Measurements from ENCODE around the gene RPLP2. TPM values are rescaled to one million over a fixed set of nuclear protein-coding genes. Genes with fewer than 3 reads are reported as not detected.
A peak's percentile ranks its signal among the peaks of the same experiment; 100 is the strongest.

RPLP2 gene
- total and polyA plus RNA-seq, 2 of the 4 experiments (the other 2 are of a cell fraction) = 59.9 to 1,897 TPM

GRCh38 chr11:794013-794765, 15.6 kb upstream of the RPLP2 start:
- Histone ChIP-seq H2BK5ac (ENCODE audit: low read depth, low read length, poor library complexity, severe bottlenecking) (no peak overlapping the region), H4K91ac (ENCODE audit: insufficient read depth, low read depth, low read length) (no peak overlapping the region), H2AK9ac (replicated peaks; ENCODE audit: low read depth, low read length, poor library complexity) (no peak overlapping the region), H3K9me3 (ENCODE audit: control insufficient read depth, insufficient read depth, low read length) (no peaks in the 10 kb centered on the region), H3K27ac (ENCODE audit: insufficient read depth, low read length) (no peak overlapping the region), H3K79me1 (ENCODE audit: low read depth in 1 of 2, low read length in 2 of 2) (peaks cover 0 to 29% of the 10 kb centered on the region in 2 experiments; a peak in 3 of 4 replicates), H3K36me3 (ENCODE audit: control insufficient read depth, insufficient read depth, low read length) (peaks cover 24% of the 10 kb centered on the region; the same call in 1 of the 2 replicates), H3K14ac (replicated peaks; ENCODE audit: low read depth, low read length) (no peak overlapping the region), H3K4me2 (ENCODE audit: low read depth, low read length) (no peak overlapping the region), H4K8ac (ENCODE audit: low read depth in 2 of 2, low read length in 2 of 2) (no peak overlapping the region), H4K5ac (ENCODE audit: low read depth, low read length) (no peak overlapping the region), H3K4me1 (ENCODE audit: control insufficient read depth, insufficient read depth, low read length) (peaks cover 16% of the 10 kb centered on the region), H3K4ac (ENCODE audit: low read depth, low read length) (no peak overlapping the region), H3K23ac (ENCODE audit: low read depth, low read length) (no peak overlapping the region), H2AFZ (replicated peaks; ENCODE audit: low read length, poor library complexity) (peak overlapping the region; percentile 40), H3K4me3 (ENCODE audit: insufficient read depth, low read depth, low read length) (no peak overlapping the region), H3K27me3 (ENCODE audit: control insufficient read depth, insufficient read depth, low read length) (no peaks in the 10 kb centered on the region), H2BK120ac (ENCODE audit: low read depth, low read length) (no peak overlapping the region), H2BK15ac (ENCODE audit: low read depth, low read length) (no peak overlapping the region), H2AK5ac (ENCODE audit: low read depth, low read length) (no peak overlapping the region), H3K18ac (ENCODE audit: low read depth, low read length) (no peak overlapping the region), H3K9ac (ENCODE audit: low read depth, low read length) (no peak overlapping the region), H3K56ac (ENCODE audit: extremely low read depth, insufficient read depth, low read length) (no peak overlapping the region), H4K20me1 (ENCODE audit: insufficient read depth, low read length) (peaks cover 18% of the 10 kb centered on the region), H3K9me1 (ENCODE audit: insufficient read depth, low read length) (peaks cover 6% of the 10 kb centered on the region; the same call in 1 of the 2 replicates), H2BK20ac (ENCODE audit: low read depth, low read length) (no peak overlapping the region)
- POLR2A ChIA-PET (ENCODE audit: unreplicated experiment) = no interaction called here
- 90% methylated on average over 8 of the region's 31 CpGs; no CpG with 5 or more reads in 1 of the 2 experiments for WGBS, 2 experiments (ENCODE audit: extremely low coverage in 2 of 2, insufficient read length in 1 of 2)
- CTCF ChIA-PET = interaction anchor here (0.7 kb wide), 1 partner anchor 9 kb away, joined by 3 read pairs; no protein-coding TSS in a partner anchor
- dilution Hi-C loops (cut with HindIII; ENCODE audit: low sequenced_read_pairs, unreplicated experiment) (no loop called here), intact Hi-C loops (cut with micrococcal nuclease) (no loop called here), in situ Hi-C loops (cut with MboI; ENCODE audit: low sequenced_read_pairs) (no loop called here)
- no peak for TF ChIP-seq RCOR1 (IDR thresholded peaks at IDR 0.05; ENCODE audit: insufficient replicate concordance, low read length)
- TF ChIP-seq SMC3 (IDR thresholded peaks at IDR 0.05; ENCODE audit: low read depth, low read length) = no peak
- no peak for TF ChIP-seq MAFK (IDR thresholded peaks at IDR 0.05; ENCODE audit: low read depth, low read length)
- no peak for TF ChIP-seq CHD1 (IDR thresholded peaks at IDR 0.05; ENCODE audit: low read depth, low read length)
- TF ChIP-seq BHLHE40 (IDR thresholded peaks at IDR 0.05; ENCODE audit: low read depth, low read length) = no peak
- no peak for DNase-seq
- no TSS peak for BruUV-seq (replicated peaks)
- no peak for ATAC-seq (ENCODE audit: low read depth)
